B cell (primary cell): Measurements from ENCODE around the gene MRPS24. TPM values are rescaled to one million over a fixed set of nuclear protein-coding genes. Genes with fewer than 3 reads are reported as not detected.

ENCODE experiments used
- ATAC-seq: fragments of 200-7000 bp; cut with Tn5 transposase; one replicate; pipeline ENCODE4 v1.10.0; 2021; ENCODE audit warnings: low read depth, mild to moderate bottlenecking, moderate number of reproducible peaks, moderate library complexity
- CTCF ChIA-PET: fragments of 350-600 bp; sonication (Branson Sonifier 250); formaldehyde crosslinking; loops from one replicate; lab custom pipeline; 2021; ENCODE audit warnings: antibody characterized with exemption, inconsistent platforms; lab: Charles Lee
- POLR2A ChIA-PET: fragments of 350-600 bp; sonication (Branson Sonifier 250); formaldehyde crosslinking; loops from one replicate; lab custom pipeline; 2021; ENCODE audit warnings: antibody characterized with exemption; lab: Charles Lee
- DNase-seq: peaks from one replicate; pipeline ENCODE4 v3.0.0; 2013
- H2AFZ ChIP-seq: 2 replicates; pipeline ENCODE4 v1.6.1; 2012; ENCODE audit warnings: mild to moderate bottlenecking, low read depth, low read length; ENCODE audit not compliant: insufficient read depth, poor library complexity, severe bottlenecking
- H3K27ac ChIP-seq, 2 donors: 1 replicate in 1 of 2; 2 replicates in 1 of 2; pipeline ENCODE4 v1.5.1; 2012 to 2013; ENCODE audit warnings: low read length in 2 of 2, mild to moderate bottlenecking in 2 of 2, moderate library complexity in 1 of 2
- H3K27me3 ChIP-seq, 4 experiments: fragments of 200-600 bp in 1 of 4; sonication (generic) in 1 of 4; replicated peaks in 1 of 4; 1 replicate in 2 of 4; 2 replicates in 2 of 4; pipeline versions ENCODE4 v1.6.1 to v1.7.0; 2013 to 2016; ENCODE audit warnings: low read length in 3 of 4, mild to moderate bottlenecking in 2 of 4, mixed read lengths in 1 of 4, moderate library complexity in 1 of 4; ENCODE audit not compliant: insufficient read depth in 4 of 4, control insufficient read depth in 3 of 4; ENCODE audit errors: control extremely low read depth in 1 of 4
- H3K36me3 ChIP-seq, 2 experiments: replicated peaks in 1 of 2; 1 replicate in 1 of 2; 2 replicates in 1 of 2; pipeline versions ENCODE4 v1.6.1 to v1.7.1; 2013; ENCODE audit warnings: low read length in 1 of 2; ENCODE audit not compliant: insufficient read depth in 2 of 2, control insufficient read depth in 1 of 2; ENCODE audit errors: control extremely low read depth in 1 of 2, extremely low read depth in 1 of 2
- H3K4me1 ChIP-seq, 2 donors: fragments of 200-600 bp in 1 of 2; sonication (generic) in 1 of 2; 1 replicate in 1 of 2; 2 replicates in 1 of 2; pipeline versions ENCODE4 v1.5.1 to v1.6.1; 2013 to 2017; ENCODE audit warnings: low read length in 2 of 2; ENCODE audit not compliant: control insufficient read depth in 2 of 2, insufficient read depth in 2 of 2
- H3K4me2 ChIP-seq: replicated peaks from 2 replicates; pipeline ENCODE3; 2012; ENCODE audit warnings: mild to moderate bottlenecking, low read depth, low read length; ENCODE audit not compliant: poor library complexity, severe bottlenecking
- H3K4me3 ChIP-seq, 5 experiments: fragments of 200-600 bp in 1 of 5; sonication (generic) in 1 of 5; 1 replicate in 3 of 5; 2 replicates in 2 of 5; pipeline versions ENCODE4 v1.5.1 to v1.7.0; 2011 to 2016; ENCODE audit warnings: low read length in 4 of 5, mild to moderate bottlenecking in 4 of 5, low read depth in 2 of 5, control low read depth in 1 of 5, moderate library complexity in 1 of 5; ENCODE audit not compliant: insufficient read depth in 1 of 5; ENCODE audit errors: control extremely low read depth in 1 of 5, extremely low read depth in 1 of 5
- H3K79me2 ChIP-seq: fragments of 200-600 bp; sonication (generic); one replicate; pipeline ENCODE4 v1.6.0; 2016; ENCODE audit warnings: low read length; ENCODE audit not compliant: control insufficient read depth, insufficient read depth
- H3K9ac ChIP-seq: fragments of 200-600 bp; sonication (generic); 2 replicates; pipeline ENCODE4 v1.6.1; 2017; ENCODE audit warnings: mild to moderate bottlenecking, low read length, moderate library complexity
- H3K9me3 ChIP-seq, 3 donors: one replicate each; pipeline versions ENCODE4 v1.6.1 to v1.7.1; 2013; ENCODE audit warnings: low read length in 2 of 3; ENCODE audit not compliant: control insufficient read depth in 2 of 3, insufficient read depth in 1 of 3; ENCODE audit errors: control extremely low read depth in 1 of 3
- H4K20me1 ChIP-seq: 2 replicates; pipeline ENCODE4 v1.6.0; 2012; ENCODE audit warnings: mild to moderate bottlenecking, low read length; ENCODE audit not compliant: insufficient read depth, control insufficient read depth, poor library complexity, severe bottlenecking
- H3K27ac Mint-ChIP-seq: one replicate; pipeline ENCODE4 v1.8.0; 2021; ENCODE audit warnings: mixed read lengths
- H3K27me3 Mint-ChIP-seq: one replicate; pipeline ENCODE4 v1.8.0; 2021; ENCODE audit warnings: mixed read lengths
- H3K4me1 Mint-ChIP-seq: one replicate; pipeline ENCODE4 v1.8.0; 2021; ENCODE audit warnings: mixed read lengths
- H3K4me3 Mint-ChIP-seq: one replicate; pipeline ENCODE4 v1.8.0; 2021; ENCODE audit warnings: mixed read lengths
- H3K9me3 Mint-ChIP-seq: one replicate; pipeline ENCODE4 v1.8.0; 2022; ENCODE audit warnings: mixed read lengths; ENCODE audit not compliant: insufficient read depth
- CTCF ChIP-seq: fragments of 200-600 bp; IDR thresholded peaks from one replicate; pipeline ENCODE4 v1.8.0; 2022; ENCODE audit warnings: antibody characterized with exemption, mild to moderate bottlenecking
- EZH2 ChIP-seq: IDR thresholded peaks from 2 replicates; pipeline ENCODE4 v1.6.1; 2012; ENCODE audit warnings: borderline replicate concordance, low read depth, mild to moderate bottlenecking, moderate library complexity, low read length; ENCODE audit not compliant: insufficient read depth, poor library complexity, severe bottlenecking
- WGBS: methylation state at CpG from one replicate; pipeline ENCODE4 v1.1.5; 2013; ENCODE audit warnings: missing lambda C conversion rate; ENCODE audit not compliant: insufficient coverage; 5-methylcytosine and 5-hydroxymethylcytosine counted together
- intact Hi-C: fragments of 100-400 bp; cut with micrococcal nuclease; formaldehyde crosslinking; loops from one replicate; pipeline ENCODE4 v1.10.0; 2022
- polyA plus RNA-seq: library from polyadenylated mRNA; depleted of rRNA; stranded (reverse); fragments of >200 nt; gene quantifications from 2 replicates; pipeline ENCODE4 v1.2.3, GENCODE V29; 2012
- total RNA-seq, 2 donors: library from RNA; stranded (reverse); fragments of 120-200 nt in 1 of 2; gene quantifications; 1 replicate in 1 of 2; 2 replicates in 1 of 2; pipeline versions ENCODE4 v1.2.3 to v1.2.4, GENCODE V29; 2013 to 2022

Gene MRPS24
- total and polyA plus RNA-seq, 2 donors (not counting 1 experiment from before 2014, with no cell fraction given): 54.1 to 102 TPM

DNA sequence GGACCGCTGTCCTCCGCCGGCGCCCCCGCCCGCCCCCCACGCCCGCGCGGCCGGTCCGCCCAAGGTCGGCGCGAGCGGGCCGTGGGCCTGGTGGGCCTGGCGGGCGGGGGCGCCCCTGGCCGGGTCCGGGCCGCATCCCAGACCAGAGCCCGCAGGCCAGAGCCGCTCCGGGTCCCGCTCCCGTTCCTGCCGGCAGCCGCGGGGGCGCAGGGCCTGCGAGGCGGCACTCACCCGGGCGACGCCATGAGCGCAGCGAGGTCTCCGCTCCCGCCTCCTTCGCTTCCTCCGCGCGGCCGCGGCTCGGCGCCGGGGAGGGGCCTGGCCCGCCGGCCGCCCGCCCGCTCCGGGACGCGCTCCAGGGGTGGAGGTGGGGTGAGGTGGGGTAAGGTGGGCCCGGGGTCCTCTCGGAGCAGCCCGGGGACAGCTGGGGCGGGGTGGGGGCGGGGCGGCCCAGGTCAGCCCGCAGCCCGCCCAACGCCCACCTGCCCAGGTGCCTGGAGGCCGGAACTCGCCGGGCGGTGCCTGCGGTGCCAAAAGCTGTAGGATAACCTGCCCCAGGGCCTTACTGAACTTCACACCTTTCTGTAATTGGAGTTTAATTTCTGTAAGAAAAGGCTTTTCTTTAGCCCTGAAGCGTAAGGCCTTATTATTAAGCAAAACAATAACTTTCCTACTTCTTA lies 37.2 kb upstream of the MRPS24 start, which contains the start of gene URGCP:
TSS of gene URGCP (minus strand) at position 266 of the 680 bp plus-strand sequence. CDS start at position 245, 21 bp downstream.
- intact Hi-C loops: loop anchor here (1.0 to 2.0 kb wide), 2 partner anchors 20 to 38 kb away; partner anchors contain the start of genes MRPS24 and UBE2D4
- no peaks in the 10 kb centered on the region for H3K9me3 Mint-ChIP-seq
- Histone ChIP-seq H3K4me2 (peak within 1 kb of the TSS; percentile 86), H3K79me2 (peaks cover 37% of the 10 kb centered on the region), H4K20me1 (peaks cover 13% of the 10 kb centered on the region), H3K9me3 (no peaks in the 10 kb centered on the region), H3K4me1 (peaks cover 9 to 18% of the 10 kb centered on the region in 2 donors), H3K4me3 (peak within 1 kb of the TSS; percentile 47 to 75 (median 57)), H3K36me3 (no peaks in the 10 kb centered on the region), H3K9ac (peak within 1 kb of the TSS; percentile 76), H3K27ac (peak within 1 kb of the TSS in 1 of 2 donors; percentile 54), H2AFZ (peak within 1 kb of the TSS; percentile 82), H3K27me3 (no peaks in the 10 kb centered on the region)
- peak within 1 kb of the TSS; percentile 97 for H3K27ac Mint-ChIP-seq
- no peak for TF ChIP-seq EZH2
- TF ChIP-seq CTCF: no peak
- ChIA-PET POLR2A (no interaction called here), CTCF (no interaction called here)
- H3K27me3 Mint-ChIP-seq: no peaks in the 10 kb centered on the region
- H3K4me1 Mint-ChIP-seq: peaks cover 30% of the 10 kb centered on the region
- WGBS: under 1% methylated on average over 51 of the region's 73 CpGs
- H3K4me3 Mint-ChIP-seq: peak within 1 kb of the TSS; percentile 97
- DNase-seq: peak; percentile 68
- peak; percentile 95 for ATAC-seq

GRCh38 chr7:43905956-43906330 lies 36.6 kb upstream of the MRPS24 start:
- ChIA-PET CTCF (no interaction called here), POLR2A (interaction anchor here (0.6 to 1.0 kb wide), 2 partner anchors 37 to 38 kb away, joined by 3 to 4 read pairs; partner anchors contain the start of gene MRPS24)
- Mint-ChIP-seq H3K27ac (peak overlapping the region; percentile 97), H3K4me3 (peak overlapping the region; percentile 97), H3K9me3 (no peaks in the 10 kb centered on the region), H3K4me1 (peaks cover 30% of the 10 kb centered on the region), H3K27me3 (no peaks in the 10 kb centered on the region)
- DNase-seq (peak; percentile 51), ATAC-seq (peak; percentile 32)
- Histone ChIP-seq H3K4me1 (peaks cover 9 to 18% of the 10 kb centered on the region in 2 donors), H4K20me1 (peaks cover 13% of the 10 kb centered on the region), H3K27ac (peak overlapping the region in 1 of 2 donors; percentile 35), H3K4me3 (peak overlapping the region; percentile 47 to 75 (median 57)), H3K79me2 (peaks cover 42% of the 10 kb centered on the region), H3K9ac (peak overlapping the region; percentile 76), H3K36me3 (no peaks in the 10 kb centered on the region), H3K27me3 (no peaks in the 10 kb centered on the region), H3K9me3 (no peaks in the 10 kb centered on the region), H2AFZ (peak overlapping the region; percentile 82), H3K4me2 (peak overlapping the region; percentile 86)
- WGBS: under 1% methylated on average over 43 of the region's 43 CpGs
- intact Hi-C loops: loop anchor here (1.0 to 2.0 kb wide), 2 partner anchors 20 to 37 kb away; partner anchors contain the start of genes MRPS24 and UBE2D4
- TF ChIP-seq CTCF (no peak), EZH2 (no peak)
